ENCODE measurements around the gene PRUNE2. TPM values are rescaled to one million over a fixed set of nuclear protein-coding genes. Genes with fewer than 3 reads are reported as not detected.

PRUNE2 gene
- total and polyA plus RNA-seq, 4 donors, result 1.3 to 4.5 (median 1.6) TPM

GRCh38 chr9:76617497-76618175 is 288.3 kb downstream of the PRUNE2 start:
- Histone ChIP-seq H3K4me1 (ENCODE audit: control insufficient read depth in 4 of 4, insufficient read depth in 4 of 4, low read length in 3 of 4) (peaks cover 0 to 5% (median 2%) of the 10 kb centered on the region in 4 donors), H3K4me3 (ENCODE audit: low read depth in 1 of 3, low read length in 3 of 3) (no peak overlapping the region), H3K27ac (ENCODE audit: low read depth in 1 of 2, low read length in 2 of 2) (no peak overlapping the region), H3K9ac (ENCODE audit: low read depth in 1 of 2, low read length in 2 of 2) (no peak overlapping the region), H3K27me3 (ENCODE audit: control insufficient read depth in 4 of 4, insufficient read depth in 4 of 4, low read length in 3 of 4) (no peaks in the 10 kb centered on the region), H3K9me3 (ENCODE audit: control insufficient read depth in 4 of 4, low read length in 3 of 4) (no peaks in the 10 kb centered on the region), H3K36me3 (ENCODE audit: control insufficient read depth in 4 of 4, insufficient read depth in 3 of 4, low read depth in 1 of 4, low read length in 3 of 4) (no peaks in the 10 kb centered on the region)
- WGBS, result 79% methylated on average over 3 of the region's 3 CpGs
- no peak for DNase-seq (ENCODE audit: low spot score)
- TF ChIP-seq YY1 (IDR thresholded peaks at IDR 0.05) (no peak), TAF1 (conservative IDR thresholded peaks at IDR 0.05) (no peak), FOXA1 (IDR thresholded peaks at IDR 0.05) (no peak), NR2F2 (IDR thresholded peaks at IDR 0.05) (no peak), HNF4A (conservative IDR thresholded peaks at IDR 0.05) (no peak)

GRCh38 chr9:76616780-76617179 is 289.1 kb downstream of the PRUNE2 start:
- WGBS, result 92% methylated on average over 2 of the region's 2 CpGs
- TF ChIP-seq FOXA2 (IDR thresholded peaks at IDR 0.05) (no peak), NR2F2 (IDR thresholded peaks at IDR 0.05) (no peak), SP1 (IDR thresholded peaks at IDR 0.05) (no peak), EGR1 (IDR thresholded peaks at IDR 0.05; ENCODE audit: low read depth in 2 of 2) (no peak), JUND (IDR thresholded peaks at IDR 0.05) (no peak), RAD21 (IDR thresholded peaks at IDR 0.05) (no peak), TAF1 (conservative IDR thresholded peaks at IDR 0.05) (no peak), FOXA1 (IDR thresholded peaks at IDR 0.05) (no peak), ZBTB33 (IDR thresholded peaks at IDR 0.05) (no peak), ATF3 (IDR thresholded peaks at IDR 0.05) (no peak), HNF4G (IDR thresholded peaks at IDR 0.05) (no peak), HNF4A (conservative IDR thresholded peaks at IDR 0.05) (no peak), YY1 (IDR thresholded peaks at IDR 0.05) (no peak)
- TF ChIP-seq, protein P1, sequence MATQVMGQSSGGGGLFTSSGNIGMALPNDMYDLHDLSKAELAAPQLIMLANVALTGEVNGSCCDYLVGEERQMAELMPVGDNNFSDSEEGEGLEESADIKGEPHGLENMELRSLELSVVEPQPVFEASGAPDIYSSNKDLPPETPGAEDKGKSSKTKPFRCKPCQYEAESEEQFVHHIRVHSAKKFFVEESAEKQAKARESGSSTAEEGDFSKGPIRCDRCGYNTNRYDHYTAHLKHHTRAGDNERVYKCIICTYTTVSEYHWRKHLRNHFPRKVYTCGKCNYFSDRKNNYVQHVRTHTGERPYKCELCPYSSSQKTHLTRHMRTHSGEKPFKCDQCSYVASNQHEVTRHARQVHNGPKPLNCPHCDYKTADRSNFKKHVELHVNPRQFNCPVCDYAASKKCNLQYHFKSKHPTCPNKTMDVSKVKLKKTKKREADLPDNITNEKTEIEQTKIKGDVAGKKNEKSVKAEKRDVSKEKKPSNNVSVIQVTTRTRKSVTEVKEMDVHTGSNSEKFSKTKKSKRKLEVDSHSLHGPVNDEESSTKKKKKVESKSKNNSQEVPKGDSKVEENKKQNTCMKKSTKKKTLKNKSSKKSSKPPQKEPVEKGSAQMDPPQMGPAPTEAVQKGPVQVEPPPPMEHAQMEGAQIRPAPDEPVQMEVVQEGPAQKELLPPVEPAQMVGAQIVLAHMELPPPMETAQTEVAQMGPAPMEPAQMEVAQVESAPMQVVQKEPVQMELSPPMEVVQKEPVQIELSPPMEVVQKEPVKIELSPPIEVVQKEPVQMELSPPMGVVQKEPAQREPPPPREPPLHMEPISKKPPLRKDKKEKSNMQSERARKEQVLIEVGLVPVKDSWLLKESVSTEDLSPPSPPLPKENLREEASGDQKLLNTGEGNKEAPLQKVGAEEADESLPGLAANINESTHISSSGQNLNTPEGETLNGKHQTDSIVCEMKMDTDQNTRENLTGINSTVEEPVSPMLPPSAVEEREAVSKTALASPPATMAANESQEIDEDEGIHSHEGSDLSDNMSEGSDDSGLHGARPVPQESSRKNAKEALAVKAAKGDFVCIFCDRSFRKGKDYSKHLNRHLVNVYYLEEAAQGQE (IDR thresholded peaks at IDR 0.05), result no peak
- TF ChIP-seq, protein P2, sequence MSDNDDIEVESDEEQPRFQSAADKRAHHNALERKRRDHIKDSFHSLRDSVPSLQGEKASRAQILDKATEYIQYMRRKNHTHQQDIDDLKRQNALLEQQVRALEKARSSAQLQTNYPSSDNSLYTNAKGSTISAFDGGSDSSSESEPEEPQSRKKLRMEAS (IDR thresholded peaks at IDR 0.05), result no peak
- Histone ChIP-seq H3K36me3 (ENCODE audit: control insufficient read depth in 4 of 4, insufficient read depth in 3 of 4, low read depth in 1 of 4, low read length in 3 of 4) (no peaks in the 10 kb centered on the region), H3K9me3 (ENCODE audit: control insufficient read depth in 4 of 4, low read length in 3 of 4) (no peaks in the 10 kb centered on the region), H3K4me1 (ENCODE audit: control insufficient read depth in 4 of 4, insufficient read depth in 4 of 4, low read length in 3 of 4) (peaks cover 0 to 5% (median 2%) of the 10 kb centered on the region in 4 donors), H3K27ac (ENCODE audit: low read depth in 1 of 2, low read length in 2 of 2) (no peak overlapping the region), H3K9ac (ENCODE audit: low read depth in 1 of 2, low read length in 2 of 2) (no peak overlapping the region), H3K27me3 (ENCODE audit: control insufficient read depth in 4 of 4, insufficient read depth in 4 of 4, low read length in 3 of 4) (no peaks in the 10 kb centered on the region), H3K4me3 (ENCODE audit: low read depth in 1 of 3, low read length in 3 of 3) (no peak overlapping the region)
- DNase-seq (ENCODE audit: low spot score), result no peak
